HG03469 (cell line): ENCODE results near the gene CDH10.

Experiments
- ATAC-seq: cut with Tn5 transposase; IDR thresholded peaks from one replicate; pipeline ENCODE4 v1.9.1; 2021; ENCODE audit warnings: mild to moderate bottlenecking, moderate library complexity, moderate number of reproducible peaks; ENCODE audit not compliant: unreplicated experiment

Gene CDH10

DNA sequence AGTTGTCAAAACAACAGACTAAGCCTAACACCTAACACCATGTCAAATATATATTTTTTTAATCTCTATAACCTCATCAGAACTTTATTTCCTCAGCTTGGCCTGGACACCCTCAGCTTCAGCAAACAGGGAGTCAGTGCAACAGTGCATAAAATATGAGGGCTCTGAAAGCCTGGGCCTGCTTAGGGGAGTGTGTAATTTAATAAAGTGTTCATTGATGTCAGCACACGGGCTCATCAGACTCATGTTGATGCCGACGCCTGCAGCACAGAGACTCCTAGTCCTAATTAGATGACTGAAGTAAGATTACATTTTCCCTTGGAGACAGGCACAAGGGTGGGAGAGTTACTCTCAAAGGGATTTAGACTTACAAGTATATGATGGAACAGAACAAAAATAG lies 37.8 kb downstream of the CDH10 start:
- no peak for ATAC-seq

- ATAC-seq, result no peak
Observed at GRCh38 chr5:24602188-24602587, 42.6 kb downstream of the CDH10 start.

GRCh38 chr5:24598956-24599355 lies 45.8 kb downstream of the CDH10 start:
- ATAC-seq, result no peak

DNA sequence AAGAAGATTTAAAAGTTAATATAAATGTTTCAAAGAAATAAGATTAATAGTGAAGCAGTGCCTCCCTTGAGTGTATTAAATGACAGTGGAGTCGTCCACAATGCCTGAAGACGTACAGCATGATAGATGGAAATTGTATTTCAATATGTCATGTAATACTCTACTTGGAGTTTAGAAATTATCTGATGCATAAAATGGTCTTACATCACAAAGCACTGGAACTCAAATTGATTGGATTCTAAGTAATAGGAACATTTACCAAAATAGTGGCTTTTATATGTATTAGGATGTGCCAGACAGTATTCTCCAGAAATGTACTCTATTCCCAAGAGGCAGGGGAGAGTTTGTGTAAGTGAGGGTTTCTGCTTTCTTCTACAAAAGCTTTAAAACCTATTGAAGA lies 49.4 kb downstream of the CDH10 start:
- ATAC-seq, result no peak

DNA sequence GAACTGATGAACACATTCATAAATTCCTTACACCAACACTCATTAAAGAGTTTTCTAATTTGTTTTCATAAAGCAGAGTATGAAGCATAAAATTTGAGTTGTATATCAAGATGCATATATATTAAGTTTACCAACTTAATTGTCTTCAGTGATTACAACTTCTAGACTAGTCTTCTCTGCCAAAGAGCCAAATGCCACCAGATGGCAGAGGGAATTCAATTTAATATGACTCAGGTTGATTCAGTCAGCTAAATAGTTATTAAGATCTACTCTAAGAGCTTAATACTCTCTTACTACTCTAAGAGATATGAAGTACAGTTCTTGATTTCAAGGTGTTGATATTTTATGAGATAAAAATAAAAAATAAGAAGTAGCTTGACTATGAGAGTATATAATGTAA lies 53.4 kb downstream of the CDH10 start:
- ATAC-seq, result no peak

GRCh38 chr5:24589566-24589965 lies 55.2 kb downstream of the CDH10 start:
- ATAC-seq, result no peak

- ATAC-seq, result no peak
Observed at GRCh38 chr5:24585751-24586150, 59.0 kb downstream of the CDH10 start.

- no peak for ATAC-seq
Observed at GRCh38 chr5:24571302-24571701, 73.5 kb downstream of the CDH10 start.

DNA sequence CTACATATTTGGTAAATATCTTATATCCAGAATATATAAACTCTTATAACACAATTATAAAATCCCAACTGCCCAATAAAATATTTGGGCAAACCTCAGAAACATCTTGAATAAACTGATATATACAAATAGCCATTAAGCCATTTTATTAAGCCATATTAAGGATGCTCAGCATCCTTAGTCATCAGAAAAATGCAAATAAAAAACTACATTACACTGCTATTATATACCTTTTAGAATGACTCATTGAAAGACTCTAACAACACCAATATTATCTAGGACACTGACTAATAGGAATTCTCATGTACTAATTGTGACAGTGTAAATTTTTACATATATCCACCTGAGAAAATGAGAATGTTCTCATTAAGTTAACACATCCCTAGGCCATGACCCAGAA lies 77.8 kb downstream of the CDH10 start:
- no peak for ATAC-seq

GRCh38 chr5:24555229-24555628 lies 89.5 kb downstream of the CDH10 start:
- no peak for ATAC-seq

GRCh38 chr5:24547132-24547531 lies 97.6 kb downstream of the CDH10 start:
- no peak for ATAC-seq

- ATAC-seq, result no peak
Observed at GRCh38 chr5:24539613-24540012, 105.2 kb downstream of the CDH10 start.

DNA sequence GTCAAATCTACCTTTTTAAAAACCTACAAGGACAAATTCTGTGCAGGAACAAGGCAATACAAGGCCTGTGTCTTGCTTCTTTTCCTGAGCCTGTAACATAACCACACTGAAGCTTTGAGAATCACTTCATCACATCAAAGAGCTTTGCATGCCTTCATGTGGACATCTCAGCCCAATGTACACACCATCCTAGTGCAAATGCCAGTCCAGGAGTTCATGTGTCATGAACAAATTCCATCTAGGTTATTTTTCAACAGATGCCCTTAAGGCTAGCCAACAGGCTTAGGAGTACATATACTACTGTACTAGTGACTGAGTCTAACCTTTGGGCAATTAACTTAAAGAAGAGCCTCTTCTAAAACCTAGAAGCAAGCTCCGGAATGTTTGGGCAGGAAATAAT lies 106.4 kb downstream of the CDH10 start:
- no peak for ATAC-seq

- no peak for ATAC-seq
Observed at GRCh38 chr5:24535646-24536045, 109.1 kb downstream of the CDH10 start.

GRCh38 chr5:24530906-24531305 lies 113.9 kb downstream of the CDH10 start:
- no peak for ATAC-seq

GRCh38 chr5:24525414-24525813 lies 119.4 kb downstream of the CDH10 start:
- ATAC-seq, result no peak

GRCh38 chr5:24512423-24512822 lies 132.4 kb downstream of the CDH10 start:
- ATAC-seq, result no peak

GRCh38 chr5:24510523-24510988 lies 134.2 kb downstream of the CDH10 start:
- no peak for ATAC-seq

DNA sequence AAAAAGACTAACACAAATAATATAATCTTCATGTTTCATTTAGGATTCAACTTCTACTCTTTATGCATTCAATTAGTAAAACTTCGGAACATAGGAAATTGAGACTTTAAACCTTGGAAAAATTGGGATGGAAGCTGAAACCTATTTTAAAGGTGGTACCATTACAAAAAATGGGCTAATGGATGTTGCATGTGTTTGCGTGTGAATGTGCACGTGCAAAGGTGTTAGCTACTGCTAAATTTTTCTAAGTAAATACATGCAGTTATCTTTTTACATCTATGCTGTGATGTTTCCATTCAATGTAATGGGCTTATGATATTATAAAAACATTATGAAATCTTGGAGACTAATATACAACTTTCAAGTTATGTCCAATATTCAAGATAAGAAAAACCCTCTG lies 134.8 kb downstream of the CDH10 start:
- ATAC-seq, result no peak

DNA sequence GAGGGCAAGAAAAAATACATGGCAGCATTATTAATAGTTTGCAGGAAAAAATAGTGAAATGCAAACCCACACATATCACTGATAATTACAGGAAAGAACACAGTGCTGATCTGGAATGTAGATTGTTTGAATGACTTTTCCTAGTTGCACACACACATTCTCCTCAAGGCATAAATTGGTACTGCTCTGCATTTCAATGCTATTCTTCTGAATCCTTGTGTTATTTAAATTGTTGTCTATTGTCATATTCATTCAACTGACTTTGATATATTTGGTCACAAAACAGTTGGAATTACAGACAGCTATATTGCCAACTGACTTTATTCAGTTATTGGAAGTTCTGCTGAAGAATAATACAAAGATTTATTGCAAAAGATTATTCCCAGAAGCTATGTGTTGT lies 139.5 kb downstream of the CDH10 start:
- no peak for ATAC-seq

DNA sequence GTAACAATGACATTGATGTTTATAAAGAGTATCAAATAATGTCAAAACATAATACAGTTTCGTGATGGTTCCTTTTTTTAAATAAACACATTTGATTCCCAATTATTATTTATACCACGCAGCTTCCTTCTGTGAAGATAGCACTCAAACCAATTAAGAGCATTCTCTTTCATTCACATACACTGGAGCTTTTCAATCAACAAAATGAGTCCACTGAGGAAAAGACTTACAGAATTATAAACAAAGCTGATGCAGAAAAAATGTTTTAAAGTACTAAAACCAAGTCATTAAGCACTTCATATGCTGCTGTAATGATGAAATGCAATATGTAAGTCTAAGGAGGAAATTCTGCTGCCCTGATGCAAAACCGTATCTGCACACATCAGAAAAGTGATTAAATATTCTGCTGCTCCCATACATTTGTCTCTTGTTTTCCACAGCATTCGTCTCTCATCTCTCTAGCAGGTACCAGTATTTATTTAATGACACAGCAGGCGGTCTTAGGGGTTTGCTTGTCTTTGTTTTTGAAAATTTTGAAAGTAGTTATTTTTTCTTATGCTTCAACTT lies 147.1 kb downstream of the CDH10 start:
- no peak for ATAC-seq

GRCh38 chr5:24497145-24497544 lies 147.6 kb downstream of the CDH10 start:
- no peak for ATAC-seq

- no peak for ATAC-seq
Observed at GRCh38 chr5:24496268-24496667, 148.5 kb downstream of the CDH10 start.
